MCF 10A (cell line): ENCODE data around the gene LZTFL1. TPM values are rescaled to one million over a fixed set of nuclear protein-coding genes. Genes with fewer than 3 reads are reported as not detected.

Experiments
- BruUV-seq: library from RNA; stranded (reverse); fragments of 400-500 nt; replicated peaks from 2 replicates; lab custom pipeline; 2021; lab: Mats Ljungman, UMichigan
- CTCF ChIA-PET: fragments of 300-600 bp; sonication (Branson Sonifier 250); formaldehyde crosslinking; extraction: SDS; loops from one replicate; lab custom pipeline; 2021; ENCODE audit warnings: antibody characterized with exemption, inconsistent platforms; lab: Yijun Ruan, JAX
- POLR2A ChIA-PET: fragments of 300-600, 350-650 bp; sonication (Branson Sonifier 250); formaldehyde crosslinking; extraction: SDS; loops from one replicate; lab custom pipeline; 2020; ENCODE audit warnings: antibody characterized with exemption, inconsistent platforms; lab: Yijun Ruan, JAX
- DNase-seq: peaks from one replicate; pipeline ENCODE4 v3.0.0-alpha.2; 2018; ENCODE audit not compliant: unreplicated experiment
- H3K27ac Mint-ChIP-seq: one replicate; pipeline ENCODE4 v1.8.0; 2022; ENCODE audit warnings: mild to moderate bottlenecking, low read depth, mixed read lengths; ENCODE audit not compliant: unreplicated experiment
- H3K27me3 Mint-ChIP-seq: one replicate; pipeline ENCODE4 v1.8.0; 2022; ENCODE audit warnings: mixed read lengths; ENCODE audit not compliant: insufficient read depth, unreplicated experiment
- H3K36me3 Mint-ChIP-seq: one replicate; pipeline ENCODE4 v1.8.0; 2022; ENCODE audit warnings: mild to moderate bottlenecking, moderate library complexity, mixed read lengths; ENCODE audit not compliant: insufficient read depth, unreplicated experiment
- H3K4me1 Mint-ChIP-seq: one replicate; pipeline ENCODE4 v1.8.0; 2022; ENCODE audit warnings: mixed read lengths; ENCODE audit not compliant: insufficient read depth, unreplicated experiment
- H3K4me3 Mint-ChIP-seq: one replicate; pipeline ENCODE4 v1.8.0; 2022; ENCODE audit warnings: mild to moderate bottlenecking, moderate library complexity, mixed read lengths; ENCODE audit not compliant: unreplicated experiment
- H3K9me3 Mint-ChIP-seq: one replicate; pipeline ENCODE4 v1.8.0; 2022; ENCODE audit warnings: mixed read lengths; ENCODE audit not compliant: unreplicated experiment
- intact Hi-C: fragments of 100-400 bp; cut with micrococcal nuclease; formaldehyde crosslinking; loops from 2 replicates; pipeline ENCODE4 v1.14.1; 2022
- total RNA-seq: library from RNA; stranded (reverse); gene quantifications from 2 replicates; pipeline ENCODE4 v1.2.3, GENCODE V29; 2022
- TF ChIP-seq, protein P1 (sequence below): fragments of 200-600 bp; IDR thresholded peaks from one replicate; pipeline ENCODE4 v1.8.0; 2022; ENCODE audit warnings: antibody characterized with exemption, mild to moderate bottlenecking; ENCODE audit not compliant: unreplicated experiment

The LZTFL1 gene
- total RNA-seq, 1 experiment from 2014 or later, result 30.5 TPM

DNA sequence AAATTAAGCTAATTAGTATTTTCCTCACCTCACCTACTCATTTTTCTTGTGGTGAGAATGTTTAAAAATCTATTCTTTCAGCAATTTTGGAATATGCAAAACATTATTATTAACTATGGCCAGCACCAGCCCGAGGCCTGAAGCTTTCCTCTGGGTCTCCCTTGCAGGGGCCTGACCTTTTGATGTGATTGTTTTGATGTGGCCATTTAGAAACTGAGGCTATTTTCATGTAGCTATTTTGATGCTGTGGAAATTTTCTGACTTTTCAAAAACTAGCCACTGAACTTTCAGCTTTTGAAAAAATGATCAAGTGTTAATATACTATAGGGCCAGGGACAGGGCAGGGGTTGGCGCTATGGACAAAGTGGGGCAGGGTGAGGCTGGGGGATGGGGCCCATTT, 36.2 kb upstream of the LZTFL1 start:
- Mint-ChIP-seq H3K27me3 (no peaks in the 10 kb centered on the region), H3K27ac (no peak overlapping the region), H3K4me1 (peaks cover 8% of the 10 kb centered on the region), H3K36me3 (no peaks in the 10 kb centered on the region), H3K9me3 (no peaks in the 10 kb centered on the region), H3K4me3 (no peak overlapping the region)
- no peak for DNase-seq
- CTCF ChIA-PET, result interaction anchor here (0.5 kb wide), 1 partner anchor 23 kb away, joined by 3 read pairs; no protein-coding TSS in a partner anchor
- intact Hi-C loops, result no loop called here
- TF ChIP-seq, protein P1, sequence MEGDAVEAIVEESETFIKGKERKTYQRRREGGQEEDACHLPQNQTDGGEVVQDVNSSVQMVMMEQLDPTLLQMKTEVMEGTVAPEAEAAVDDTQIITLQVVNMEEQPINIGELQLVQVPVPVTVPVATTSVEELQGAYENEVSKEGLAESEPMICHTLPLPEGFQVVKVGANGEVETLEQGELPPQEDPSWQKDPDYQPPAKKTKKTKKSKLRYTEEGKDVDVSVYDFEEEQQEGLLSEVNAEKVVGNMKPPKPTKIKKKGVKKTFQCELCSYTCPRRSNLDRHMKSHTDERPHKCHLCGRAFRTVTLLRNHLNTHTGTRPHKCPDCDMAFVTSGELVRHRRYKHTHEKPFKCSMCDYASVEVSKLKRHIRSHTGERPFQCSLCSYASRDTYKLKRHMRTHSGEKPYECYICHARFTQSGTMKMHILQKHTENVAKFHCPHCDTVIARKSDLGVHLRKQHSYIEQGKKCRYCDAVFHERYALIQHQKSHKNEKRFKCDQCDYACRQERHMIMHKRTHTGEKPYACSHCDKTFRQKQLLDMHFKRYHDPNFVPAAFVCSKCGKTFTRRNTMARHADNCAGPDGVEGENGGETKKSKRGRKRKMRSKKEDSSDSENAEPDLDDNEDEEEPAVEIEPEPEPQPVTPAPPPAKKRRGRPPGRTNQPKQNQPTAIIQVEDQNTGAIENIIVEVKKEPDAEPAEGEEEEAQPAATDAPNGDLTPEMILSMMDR, result no peak
- POLR2A ChIA-PET, result interaction anchor here (0.7 kb wide), 1 partner anchor 118 kb away, joined by 3 read pairs; no protein-coding TSS in a partner anchor
- BruUV-seq, result no TSS peak

DNA sequence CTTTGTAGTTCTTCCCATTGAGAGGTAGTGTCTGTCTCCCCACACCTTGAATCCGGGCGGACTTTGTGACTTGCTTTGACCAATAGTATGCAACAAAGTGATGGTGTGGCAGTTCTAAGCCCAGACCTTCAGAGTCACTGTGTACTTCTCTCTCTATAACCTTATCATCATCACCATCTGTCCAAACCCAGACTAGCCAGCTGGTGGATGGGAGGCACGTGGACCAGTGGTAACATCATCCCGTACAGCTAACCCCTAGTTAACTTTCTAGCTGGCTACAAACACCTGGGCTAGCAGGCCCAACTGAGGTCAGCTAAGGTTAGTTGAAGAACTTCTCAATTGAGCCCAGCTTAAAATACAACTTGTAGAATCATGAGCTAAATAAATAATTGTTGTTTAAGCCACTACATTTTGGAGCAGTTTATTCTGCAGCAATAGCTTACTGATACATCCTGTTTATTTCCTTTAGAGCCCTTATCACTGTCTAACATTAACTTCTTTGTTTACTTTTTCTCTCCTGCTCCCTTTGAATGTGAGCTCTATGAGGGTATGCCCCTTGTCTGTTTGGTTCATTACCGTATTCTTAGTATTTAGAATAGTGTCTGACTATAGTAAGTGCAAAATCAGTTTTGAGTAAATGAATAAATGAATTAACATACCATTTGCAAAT, 32.9 kb upstream of the LZTFL1 start:
- TF ChIP-seq, protein P1, result no peak
- H3K27me3 Mint-ChIP-seq, result peaks cover 24% of the 10 kb centered on the region
- DNase-seq, result no peak
- H3K4me1 Mint-ChIP-seq, result no peaks in the 10 kb centered on the region
- BruUV-seq, result no TSS peak
- no peak overlapping the region for H3K27ac Mint-ChIP-seq
- H3K36me3 Mint-ChIP-seq, result no peaks in the 10 kb centered on the region
- intact Hi-C loops, result no loop called here
- POLR2A ChIA-PET, result no interaction called here
- CTCF ChIA-PET, result interaction anchor here (0.6 kb wide), 1 partner anchor 38 kb away, joined by 3 read pairs; no protein-coding TSS in a partner anchor
- H3K4me3 Mint-ChIP-seq, result no peak overlapping the region
- no peaks in the 10 kb centered on the region for H3K9me3 Mint-ChIP-seq

DNA sequence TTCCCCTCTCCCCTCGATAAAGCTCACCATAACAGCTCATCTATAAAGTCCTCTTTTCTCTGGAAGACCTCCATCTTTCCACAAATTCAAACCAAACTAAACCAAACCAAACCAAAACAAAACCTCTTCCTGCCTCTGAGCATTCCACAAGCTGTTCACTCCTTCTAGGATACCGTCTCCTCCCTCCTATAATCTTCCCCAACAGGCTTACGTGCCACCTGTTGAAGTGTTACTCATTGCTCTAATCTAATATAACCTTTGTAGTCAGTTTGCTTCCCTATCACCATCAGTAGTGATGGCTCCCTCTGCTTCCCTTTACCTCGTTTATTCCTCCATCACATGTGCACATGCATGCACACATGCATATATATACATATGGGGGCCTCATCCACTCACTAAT, 31.7 kb upstream of the LZTFL1 start:
- POLR2A ChIA-PET, result no interaction called here
- CTCF ChIA-PET, result no interaction called here
- TF ChIP-seq, protein P1, result no peak

DNA sequence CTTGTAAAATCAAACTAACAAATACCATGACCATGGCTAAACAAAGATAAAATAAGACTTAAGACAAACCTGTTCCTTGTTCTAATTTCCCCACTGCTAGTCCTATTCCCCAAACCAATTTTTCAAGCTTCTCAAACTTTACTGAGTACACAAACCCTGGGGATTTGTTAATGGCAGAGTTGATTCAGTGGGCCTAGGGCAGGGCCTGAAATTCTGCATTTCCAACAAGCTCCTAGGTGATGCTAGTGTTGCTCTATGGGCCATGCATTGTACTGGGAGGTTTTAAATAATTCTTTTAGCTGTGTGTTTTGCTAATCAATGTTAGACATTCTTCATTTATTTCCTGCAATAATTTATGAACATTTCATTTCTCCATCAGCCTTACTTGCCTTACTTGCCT, 31.1 kb upstream of the LZTFL1 start:
- BruUV-seq, result no TSS peak
- Mint-ChIP-seq H3K36me3 (no peaks in the 10 kb centered on the region), H3K4me1 (no peaks in the 10 kb centered on the region), H3K27me3 (peaks cover 40% of the 10 kb centered on the region), H3K4me3 (no peak overlapping the region), H3K27ac (no peak overlapping the region), H3K9me3 (no peaks in the 10 kb centered on the region)
- ChIA-PET POLR2A (interaction anchor here (0.7 to 0.8 kb wide), 2 partner anchors 9 to 752 kb away, joined by 3 to 5 read pairs; no protein-coding TSS in a partner anchor), CTCF (no interaction called here)
- intact Hi-C loops, result no loop called here
- DNase-seq, result no peak
- TF ChIP-seq, protein P1, result no peak

More for the DNA sequence above, 31.7 kb upstream of the LZTFL1 start:
- H3K4me3 Mint-ChIP-seq, result no peak overlapping the region
- no peaks in the 10 kb centered on the region for H3K9me3 Mint-ChIP-seq
- peaks cover 36% of the 10 kb centered on the region for H3K27me3 Mint-ChIP-seq
- intact Hi-C loops, result no loop called here
- BruUV-seq, result no TSS peak
- no peaks in the 10 kb centered on the region for H3K36me3 Mint-ChIP-seq
- H3K4me1 Mint-ChIP-seq, result no peaks in the 10 kb centered on the region
- H3K27ac Mint-ChIP-seq, result no peak overlapping the region
- no peak for DNase-seq
